GM18517 (cell line): ENCODE measurements around the gene LRRC8D.

Experiments
- ATAC-seq: cut with Tn5 transposase; IDR thresholded peaks from one replicate; pipeline ENCODE4 v1.9.1; 2021; ENCODE audit warnings: mild to moderate bottlenecking, moderate library complexity; ENCODE audit not compliant: unreplicated experiment

LRRC8D gene

GRCh38 chr1:89890085-89890752, 69.4 kb downstream of the LRRC8D start:
- ATAC-seq = no peak

- ATAC-seq = no peak
Measured at GRCh38 chr1:89892816-89893215, 72.0 kb downstream of the LRRC8D start.

- no peak for ATAC-seq
Measured at GRCh38 chr1:89894210-89895201, 73.7 kb downstream of the LRRC8D start.

GRCh38 chr1:89896105-89896942, 75.5 kb downstream of the LRRC8D start:
- no peak for ATAC-seq

- ATAC-seq = no peak
Measured at GRCh38 chr1:89897347-89898133, 76.7 kb downstream of the LRRC8D start.

- ATAC-seq = no peak
Measured at GRCh38 chr1:89898150-89898549, 77.3 kb downstream of the LRRC8D start.

GRCh38 chr1:89898695-89899470, 78.1 kb downstream of the LRRC8D start:
- ATAC-seq = no peak

- ATAC-seq = no peak
Measured at GRCh38 chr1:89900323-89900722, 79.5 kb downstream of the LRRC8D start.

- no peak for ATAC-seq
Measured at GRCh38 chr1:89900791-89901708, 80.2 kb downstream of the LRRC8D start.

GRCh38 chr1:89901957-89902669, 81.3 kb downstream of the LRRC8D start:
- ATAC-seq = no peak

GRCh38 chr1:89903550-89903949, 82.7 kb downstream of the LRRC8D start:
- ATAC-seq = no peak

- no peak for ATAC-seq
Measured at GRCh38 chr1:89904219-89904980, 83.6 kb downstream of the LRRC8D start.

GRCh38 chr1:89905395-89906058, 84.7 kb downstream of the LRRC8D start:
- ATAC-seq = no peak

GRCh38 chr1:89906088-89906487, 85.3 kb downstream of the LRRC8D start:
- ATAC-seq = no peak

GRCh38 chr1:89907727-89908212, 86.9 kb downstream of the LRRC8D start:
- ATAC-seq = no peak

- ATAC-seq = no peak
Measured at GRCh38 chr1:89908273-89908671, 87.4 kb downstream of the LRRC8D start.
